Glutamatergic neuron (in vitro differentiated cells): ENCODE measurements around the gene RNF212B. TPM values are rescaled to one million over a fixed set of nuclear protein-coding genes. Genes with fewer than 3 reads are reported as not detected.

ENCODE experiments used
- DNase-seq: peaks from one replicate; pipeline ENCODE4 v3.0.0; 2022
- H3K27ac Mint-ChIP-seq: one replicate; pipeline ENCODE4 v1.8.0; 2020; ENCODE audit warnings: mild to moderate bottlenecking, mixed read lengths, inconsistent platforms; ENCODE audit not compliant: unreplicated experiment
- H3K27me3 Mint-ChIP-seq: one replicate; pipeline ENCODE4 v1.8.0; 2020; ENCODE audit warnings: mild to moderate bottlenecking, moderate library complexity, mixed read lengths, inconsistent platforms; ENCODE audit not compliant: unreplicated experiment
- H3K36me3 Mint-ChIP-seq: one replicate; pipeline ENCODE4 v1.8.0; 2020; ENCODE audit warnings: mild to moderate bottlenecking, mixed read lengths, inconsistent platforms; ENCODE audit not compliant: unreplicated experiment
- H3K4me1 Mint-ChIP-seq: one replicate; pipeline ENCODE4 v1.8.0; 2020; ENCODE audit warnings: mild to moderate bottlenecking, low read depth, mixed read lengths, inconsistent platforms; ENCODE audit not compliant: unreplicated experiment
- H3K4me3 Mint-ChIP-seq: one replicate; pipeline ENCODE4 v1.8.0; 2020; ENCODE audit warnings: mild to moderate bottlenecking, mixed read lengths, inconsistent platforms; ENCODE audit not compliant: unreplicated experiment
- H3K9me3 Mint-ChIP-seq: one replicate; pipeline ENCODE4 v1.8.0; 2020; ENCODE audit warnings: mild to moderate bottlenecking, moderate library complexity, mixed read lengths, inconsistent platforms; ENCODE audit not compliant: unreplicated experiment
- CTCF ChIP-seq: fragments of 200-600 bp; sonication (generic); IDR thresholded peaks from one replicate; pipeline ENCODE4 v1.5.0; 2021; ENCODE audit not compliant: partially characterized antibody, unreplicated experiment
- total RNA-seq: library from RNA; stranded (reverse); fragmentation: NEBNext Ultra II Directional; extraction: Animal tissue kit (Norgen Biotek cat#: 25700); gene quantifications from one replicate; pipeline ENCODE4 v1.2.1, GENCODE V29; 2021; ENCODE audit not compliant: unreplicated experiment

RNF212B gene
- total RNA-seq, 1 donor from 2014 or later = not detected

GRCh38 chr14:23307146-23307530, 69.4 kb downstream of the RNF212B start:
- H3K4me3 Mint-ChIP-seq = peak overlapping the region; percentile 97
- H3K36me3 Mint-ChIP-seq = no peaks in the 10 kb centered on the region
- DNase-seq = no peak
- peaks cover 15% of the 10 kb centered on the region for H3K27me3 Mint-ChIP-seq
- peaks cover 8% of the 10 kb centered on the region for H3K4me1 Mint-ChIP-seq
- H3K9me3 Mint-ChIP-seq = peaks cover 8% of the 10 kb centered on the region
- no peak for TF ChIP-seq CTCF
- peak overlapping the region; percentile 94 for H3K27ac Mint-ChIP-seq

- Mint-ChIP-seq H3K9me3 (peaks cover 5% of the 10 kb centered on the region), H3K27me3 (peaks cover 10% of the 10 kb centered on the region), H3K4me1 (peaks cover 8% of the 10 kb centered on the region), H3K4me3 (peak overlapping the region; percentile 97), H3K36me3 (no peaks in the 10 kb centered on the region), H3K27ac (peak overlapping the region; percentile 94)
- DNase-seq = no peak
- TF ChIP-seq CTCF = no peak
These were observed 70.2 kb downstream of the RNF212B start for GRCh38 chr14:23307687-23308644.

GRCh38 chr14:23308721-23309445, 71.1 kb downstream of the RNF212B start:
- DNase-seq = no peak
- Mint-ChIP-seq H3K36me3 (no peaks in the 10 kb centered on the region), H3K27ac (no peak overlapping the region), H3K4me3 (peak overlapping the region; percentile 97), H3K9me3 (peaks cover 5% of the 10 kb centered on the region), H3K4me1 (peaks cover 8% of the 10 kb centered on the region), H3K27me3 (peaks cover 10% of the 10 kb centered on the region)
- no peak for TF ChIP-seq CTCF

GRCh38 chr14:23310546-23310945, 72.8 kb downstream of the RNF212B start:
- Mint-ChIP-seq H3K36me3 (no peaks in the 10 kb centered on the region), H3K4me1 (peaks cover 8% of the 10 kb centered on the region), H3K9me3 (peaks cover 5% of the 10 kb centered on the region), H3K4me3 (no peak overlapping the region), H3K27me3 (peaks cover 7% of the 10 kb centered on the region), H3K27ac (no peak overlapping the region)
- TF ChIP-seq CTCF = no peak
- DNase-seq = no peak
